ENCODE measurements around the gene DNM1L. TPM values are rescaled to one million over a fixed set of nuclear protein-coding genes. Genes with fewer than 3 reads are reported as not detected.

Gene DNM1L
- total RNA-seq, 1 experiment from 2014 or later = 102 TPM

DNA sequence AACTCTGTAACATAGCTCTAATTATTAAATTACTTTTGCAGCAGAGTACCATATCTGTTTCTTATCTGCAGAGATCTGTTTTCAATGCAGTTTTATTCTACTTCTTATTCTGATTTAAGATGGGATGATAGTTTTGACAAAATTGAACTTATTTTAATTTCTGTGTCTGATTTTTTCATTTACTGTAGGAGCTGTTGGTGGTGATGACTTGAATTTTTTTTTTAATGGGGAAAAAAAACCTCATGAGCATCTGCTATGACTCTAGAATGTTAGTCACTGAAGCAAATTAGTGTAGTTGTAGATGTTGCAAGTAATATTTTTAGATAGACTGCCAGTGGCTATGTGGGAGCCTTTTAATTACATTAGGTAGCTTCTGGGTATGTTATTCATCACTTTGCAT, 23.4 kb downstream of the DNM1L start:
- peaks cover 11% of the 10 kb centered on the region for H3K4me1 ChIP-seq (ENCODE audit: insufficient read depth, low read length, poor library complexity, severe bottlenecking)
- H3K36me3 ChIP-seq (ENCODE audit: insufficient read depth, low read length, poor library complexity, severe bottlenecking) = peaks cover 10% of the 10 kb centered on the region
- no TSS peak for BruUV-seq (replicated peaks)
- no peak overlapping the region for H3K27ac ChIP-seq (ENCODE audit: low read depth, low read length, poor library complexity, severe bottlenecking)
- no peaks in the 10 kb centered on the region for H3K27me3 ChIP-seq (replicated peaks; ENCODE audit: insufficient read depth, low read depth, low read length, poor library complexity)
- ChIA-PET POLR2A (ENCODE audit: low non-redundant PET) (no interaction called here), CTCF (no interaction called here)
- intact Hi-C loops (cut with micrococcal nuclease; ENCODE audit: unreplicated experiment) = no loop called here
- H3K9me3 ChIP-seq (ENCODE audit: low read depth, low read length, poor library complexity, severe bottlenecking) = no peaks in the 10 kb centered on the region
- DNase-seq (ENCODE audit: low spot score) = no peak
- H3K4me3 ChIP-seq (ENCODE audit: low read depth, low read length, poor library complexity, severe bottlenecking) = no peak overlapping the region
- no peak for TF ChIP-seq EZH2 (IDR thresholded peaks at IDR 0.05; ENCODE audit: borderline replicate concordance, low read depth, low read length, poor library complexity, severe bottlenecking)
- TF ChIP-seq, protein P1, sequence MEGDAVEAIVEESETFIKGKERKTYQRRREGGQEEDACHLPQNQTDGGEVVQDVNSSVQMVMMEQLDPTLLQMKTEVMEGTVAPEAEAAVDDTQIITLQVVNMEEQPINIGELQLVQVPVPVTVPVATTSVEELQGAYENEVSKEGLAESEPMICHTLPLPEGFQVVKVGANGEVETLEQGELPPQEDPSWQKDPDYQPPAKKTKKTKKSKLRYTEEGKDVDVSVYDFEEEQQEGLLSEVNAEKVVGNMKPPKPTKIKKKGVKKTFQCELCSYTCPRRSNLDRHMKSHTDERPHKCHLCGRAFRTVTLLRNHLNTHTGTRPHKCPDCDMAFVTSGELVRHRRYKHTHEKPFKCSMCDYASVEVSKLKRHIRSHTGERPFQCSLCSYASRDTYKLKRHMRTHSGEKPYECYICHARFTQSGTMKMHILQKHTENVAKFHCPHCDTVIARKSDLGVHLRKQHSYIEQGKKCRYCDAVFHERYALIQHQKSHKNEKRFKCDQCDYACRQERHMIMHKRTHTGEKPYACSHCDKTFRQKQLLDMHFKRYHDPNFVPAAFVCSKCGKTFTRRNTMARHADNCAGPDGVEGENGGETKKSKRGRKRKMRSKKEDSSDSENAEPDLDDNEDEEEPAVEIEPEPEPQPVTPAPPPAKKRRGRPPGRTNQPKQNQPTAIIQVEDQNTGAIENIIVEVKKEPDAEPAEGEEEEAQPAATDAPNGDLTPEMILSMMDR (conservative IDR thresholded peaks at IDR 0.05; ENCODE audit: low read depth, low read length) = no peak

DNA sequence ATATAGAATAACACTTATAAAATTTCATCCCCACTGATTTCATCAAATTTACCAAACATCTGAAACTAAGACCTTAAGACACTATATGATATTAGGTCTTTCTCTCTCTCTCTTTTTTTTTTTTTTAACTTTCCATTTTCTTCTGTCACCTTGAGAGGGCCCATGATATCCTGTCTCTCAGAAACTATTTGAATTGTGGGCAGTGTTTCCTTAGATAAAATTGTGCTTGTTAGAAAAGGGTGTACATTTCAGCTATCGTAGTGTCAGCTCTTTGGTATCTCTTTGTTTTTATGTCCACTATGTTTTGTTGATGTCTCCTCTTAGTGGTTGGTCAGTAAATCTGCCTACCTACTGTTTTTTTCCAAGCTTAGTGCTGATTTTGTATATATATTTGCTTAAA, 23.8 kb downstream of the DNM1L start:
- peaks cover 10% of the 10 kb centered on the region for H3K36me3 ChIP-seq (ENCODE audit: insufficient read depth, low read length, poor library complexity, severe bottlenecking)
- no TSS peak for BruUV-seq (replicated peaks)
- no peak overlapping the region for H3K27ac ChIP-seq (ENCODE audit: low read depth, low read length, poor library complexity, severe bottlenecking)
- intact Hi-C loops (cut with micrococcal nuclease; ENCODE audit: unreplicated experiment) = no loop called here
- no peaks in the 10 kb centered on the region for H3K9me3 ChIP-seq (ENCODE audit: low read depth, low read length, poor library complexity, severe bottlenecking)
- TF ChIP-seq EZH2 (IDR thresholded peaks at IDR 0.05; ENCODE audit: borderline replicate concordance, low read depth, low read length, poor library complexity, severe bottlenecking) = no peak
- TF ChIP-seq, protein P1 (conservative IDR thresholded peaks at IDR 0.05; ENCODE audit: low read depth, low read length) = no peak
- POLR2A ChIA-PET (ENCODE audit: low non-redundant PET) = no interaction called here
- H3K27me3 ChIP-seq (replicated peaks; ENCODE audit: insufficient read depth, low read depth, low read length, poor library complexity) = no peaks in the 10 kb centered on the region
- no peak for DNase-seq (ENCODE audit: low spot score)
- CTCF ChIA-PET = no interaction called here
- no peak overlapping the region for H3K4me3 ChIP-seq (ENCODE audit: low read depth, low read length, poor library complexity, severe bottlenecking)
- H3K4me1 ChIP-seq (ENCODE audit: insufficient read depth, low read length, poor library complexity, severe bottlenecking) = peaks cover 6% of the 10 kb centered on the region

DNA sequence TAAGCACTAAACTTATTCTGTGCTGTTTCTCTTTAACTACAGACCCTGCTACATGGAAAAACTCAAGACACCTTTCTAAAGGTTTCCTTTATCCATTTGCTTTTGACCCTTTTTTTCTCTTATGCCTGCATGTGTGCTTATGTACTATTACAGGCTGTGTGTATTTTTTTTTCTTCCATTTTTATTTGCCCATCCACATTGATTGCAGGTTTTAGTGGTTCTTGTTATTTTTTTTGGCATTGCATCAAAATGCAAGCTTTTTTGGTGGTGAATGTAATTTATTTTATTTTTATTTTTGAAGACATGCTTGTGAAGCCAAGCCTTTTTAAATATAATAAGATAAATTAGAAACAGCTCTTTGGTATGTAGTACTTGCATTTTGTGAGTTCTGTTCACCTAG, 26.7 kb downstream of the DNM1L start:
- no peak overlapping the region for H3K27ac ChIP-seq (ENCODE audit: low read depth, low read length, poor library complexity, severe bottlenecking)
- no peak for TF ChIP-seq EZH2 (IDR thresholded peaks at IDR 0.05; ENCODE audit: borderline replicate concordance, low read depth, low read length, poor library complexity, severe bottlenecking)
- TF ChIP-seq, protein P1 (conservative IDR thresholded peaks at IDR 0.05; ENCODE audit: low read depth, low read length) = no peak
- no peaks in the 10 kb centered on the region for H3K9me3 ChIP-seq (ENCODE audit: low read depth, low read length, poor library complexity, severe bottlenecking)
- no peaks in the 10 kb centered on the region for H3K27me3 ChIP-seq (replicated peaks; ENCODE audit: insufficient read depth, low read depth, low read length, poor library complexity)
- H3K4me3 ChIP-seq (ENCODE audit: low read depth, low read length, poor library complexity, severe bottlenecking) = no peak overlapping the region
- no peak for DNase-seq (ENCODE audit: low spot score)
- no peaks in the 10 kb centered on the region for H3K4me1 ChIP-seq (ENCODE audit: insufficient read depth, low read length, poor library complexity, severe bottlenecking)
- POLR2A ChIA-PET (ENCODE audit: low non-redundant PET) = no interaction called here
- CTCF ChIA-PET = no interaction called here
- BruUV-seq (replicated peaks) = no TSS peak
- intact Hi-C loops (cut with micrococcal nuclease; ENCODE audit: unreplicated experiment) = no loop called here
- peaks cover 18% of the 10 kb centered on the region for H3K36me3 ChIP-seq (ENCODE audit: insufficient read depth, low read length, poor library complexity, severe bottlenecking)

All from A673 (cell line).